GM12874 (cell line): Measurements from ENCODE around the gene DPYSL5.

ENCODE experiments used
- CTCF ChIP-seq: IDR thresholded peaks from 2 replicates; pipeline ENCODE4 v1.5.1; 2011; ENCODE audit warnings: low read depth, mild to moderate bottlenecking, control low read depth, low read length, moderate library complexity; ENCODE audit not compliant: insufficient read depth

Gene DPYSL5

GRCh38 chr2:26925100-26925791, 77.3 kb downstream of the DPYSL5 start:
- TF ChIP-seq CTCF = no peak

GRCh38 chr2:26927221-26927620, 79.3 kb downstream of the DPYSL5 start:
- TF ChIP-seq CTCF = no peak

- TF ChIP-seq CTCF = no peak
These were observed 85.0 kb downstream of the DPYSL5 start for GRCh38 chr2:26932974-26933373.

GRCh38 chr2:26933431-26934334, 85.8 kb downstream of the DPYSL5 start:
- TF ChIP-seq CTCF = no peak

GRCh38 chr2:26934335-26934724, 86.4 kb downstream of the DPYSL5 start:
- TF ChIP-seq CTCF = no peak

- TF ChIP-seq CTCF = no peak
These were observed 87.1 kb downstream of the DPYSL5 start for GRCh38 chr2:26934985-26935384.

GRCh38 chr2:26936855-26937254, 88.9 kb downstream of the DPYSL5 start:
- no peak for TF ChIP-seq CTCF
